Measurements from ENCODE around the gene MAP3K4. TPM values are rescaled to one million over a fixed set of nuclear protein-coding genes. Genes with fewer than 3 reads are reported as not detected.
"Not testable (repeated sequence)": the region's sequence is repeated elsewhere in the genome, so short reads cannot be mapped to it uniquely, and the experiment has no call there.

MAP3K4 gene
- total RNA-seq, 2 experiments from 2014 or later, result 38.5 to 55.0 TPM

DNA sequence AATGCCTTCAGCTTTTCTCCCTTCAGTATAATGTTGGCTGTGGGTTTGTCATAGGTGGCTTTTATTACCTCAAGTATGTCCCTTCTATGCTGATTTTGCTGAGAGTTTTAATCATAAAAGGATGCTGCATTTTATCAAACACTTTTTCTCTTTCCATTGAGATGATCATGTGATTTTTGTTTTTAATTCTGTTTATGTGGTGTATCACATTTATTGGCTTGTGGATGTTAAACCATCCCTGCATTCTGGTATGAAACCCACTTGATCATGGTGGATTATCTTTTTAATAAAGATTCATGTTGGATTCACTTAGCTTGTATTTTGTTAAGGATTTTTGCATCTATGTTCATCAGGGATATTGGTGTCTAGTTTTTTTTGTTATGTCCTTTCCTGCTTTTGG, 131.8 kb downstream of the MAP3K4 start:
- H3K27me3 Mint-ChIP-seq; CTCF ChIA-PET; H3K27ac Mint-ChIP-seq; DNase-seq; H3K4me3 Mint-ChIP-seq; ATAC-seq; H3K4me1 Mint-ChIP-seq; H3K9me3 Mint-ChIP-seq (ENCODE audit: low read depth): not testable (repeated sequence)
- H3K36me3 Mint-ChIP-seq, result peaks cover 79% of the 10 kb centered on the region

- peaks cover 61% of the 10 kb centered on the region for H3K36me3 Mint-ChIP-seq
- CTCF ChIA-PET, result no interaction called here
- ATAC-seq (no peak), DNase-seq (no peak)
- peaks cover 9% of the 10 kb centered on the region for H3K9me3 Mint-ChIP-seq (ENCODE audit: low read depth)
- no peaks in the 10 kb centered on the region for H3K27me3 Mint-ChIP-seq
- no peak overlapping the region for H3K4me3 Mint-ChIP-seq
- no peak overlapping the region for H3K27ac Mint-ChIP-seq
- H3K4me1 Mint-ChIP-seq, result peaks cover 16% of the 10 kb centered on the region
Observed at GRCh38 chr6:161125591-161125990, 134.0 kb downstream of the MAP3K4 start.

DNA sequence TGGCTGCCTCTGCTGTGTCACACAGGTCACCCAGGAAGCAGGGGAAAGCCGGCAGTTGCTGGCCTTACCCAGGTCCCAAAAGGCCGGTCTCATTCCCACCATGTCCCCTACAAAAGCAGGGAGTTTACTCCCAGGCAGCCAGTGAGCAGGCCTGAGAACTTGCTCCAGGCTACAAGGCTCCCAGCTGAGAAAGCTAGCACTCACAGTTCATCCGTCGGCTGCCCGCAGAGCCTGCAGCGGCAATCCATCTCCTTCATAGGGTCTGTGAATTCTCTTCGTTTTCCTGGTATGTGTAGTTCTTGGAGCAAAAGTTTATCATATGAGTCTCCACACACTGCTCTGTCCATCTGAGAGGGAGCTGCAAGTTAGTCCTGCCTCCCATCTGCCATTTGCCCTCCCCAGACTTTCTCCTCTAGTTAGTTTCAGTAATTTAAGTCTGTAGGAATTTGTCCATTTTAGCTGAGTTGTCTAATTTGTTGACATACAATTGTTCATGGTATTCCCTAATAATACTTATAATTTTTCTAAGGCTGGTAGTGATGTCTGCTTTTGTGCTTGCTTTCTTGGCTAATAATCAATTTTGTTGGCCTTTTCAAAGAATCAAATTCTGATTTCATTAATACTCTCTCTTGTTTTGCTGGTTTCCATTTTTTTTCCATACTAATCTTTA, 135.6 kb downstream of the MAP3K4 start:
- no peaks in the 10 kb centered on the region for H3K27me3 Mint-ChIP-seq
- CTCF ChIA-PET, result no interaction called here
- H3K4me3 Mint-ChIP-seq, result no peak overlapping the region
- DNase-seq (no peak), ATAC-seq (no peak)
- H3K27ac Mint-ChIP-seq, result no peak overlapping the region
- H3K36me3 Mint-ChIP-seq, result peaks cover 49% of the 10 kb centered on the region
- peaks cover 16% of the 10 kb centered on the region for H3K4me1 Mint-ChIP-seq
- peaks cover 9% of the 10 kb centered on the region for H3K9me3 Mint-ChIP-seq (ENCODE audit: low read depth)

DNA sequence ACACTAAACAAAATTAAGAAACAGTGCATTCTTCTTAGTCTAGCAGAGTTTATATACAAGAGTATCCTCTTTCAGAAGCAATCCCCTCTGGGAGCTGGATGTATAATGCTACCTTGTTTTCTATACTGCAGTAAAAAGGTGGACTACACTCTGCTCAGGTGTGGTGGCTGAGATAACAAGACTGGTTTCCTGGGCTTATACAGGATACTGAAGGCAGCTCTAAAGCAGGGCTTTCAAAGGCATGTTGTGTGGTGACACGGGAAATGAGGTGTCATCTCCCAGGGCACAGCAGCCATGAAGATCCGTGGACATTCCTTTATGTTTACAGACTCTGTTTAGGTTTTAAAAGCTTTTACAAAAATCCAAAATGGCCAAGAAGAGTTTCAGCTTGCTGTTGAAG, 136.7 kb downstream of the MAP3K4 start:
- H3K27ac Mint-ChIP-seq, result no peak overlapping the region
- H3K27me3 Mint-ChIP-seq, result no peaks in the 10 kb centered on the region
- peaks cover 9% of the 10 kb centered on the region for H3K9me3 Mint-ChIP-seq (ENCODE audit: low read depth)
- ATAC-seq, result no peak
- H3K4me3 Mint-ChIP-seq, result no peak overlapping the region
- no peak for DNase-seq
- H3K4me1 Mint-ChIP-seq, result peaks cover 16% of the 10 kb centered on the region
- CTCF ChIA-PET, result no interaction called here
- peaks cover 39% of the 10 kb centered on the region for H3K36me3 Mint-ChIP-seq

DNA sequence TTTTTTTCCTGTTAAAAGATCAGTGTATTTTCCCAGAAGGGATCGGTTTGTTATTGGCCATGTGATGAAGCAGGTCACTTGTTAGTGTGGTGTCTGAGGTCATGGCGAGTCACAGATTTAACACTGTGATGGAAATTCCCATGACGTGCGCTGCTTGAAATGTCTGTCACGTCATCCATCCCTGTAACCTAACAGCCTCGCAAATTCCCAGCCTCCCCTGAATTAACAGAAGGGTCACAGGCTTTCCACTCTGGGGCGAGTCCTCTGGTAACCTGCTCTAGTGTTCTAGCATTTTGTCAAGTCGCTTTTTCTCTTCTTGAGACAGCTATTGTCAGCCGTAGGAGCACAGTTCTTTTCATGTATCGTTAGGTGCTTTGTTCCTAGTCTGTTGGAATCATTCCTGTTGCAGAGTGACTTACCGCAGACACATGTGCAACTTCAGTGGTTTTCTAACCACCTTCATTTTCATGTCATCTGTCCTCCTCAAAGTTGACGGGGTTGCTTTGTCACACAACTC, 137.2 kb downstream of the MAP3K4 start:
- peak; percentile 42 for DNase-seq

GRCh38 chr6:161130541-161130940, 139.0 kb downstream of the MAP3K4 start:
- Mint-ChIP-seq H3K9me3 (ENCODE audit: low read depth) (peaks cover 1% of the 10 kb centered on the region), H3K4me1 (peaks cover 16% of the 10 kb centered on the region), H3K4me3 (no peak overlapping the region), H3K27ac (no peak overlapping the region), H3K36me3 (peaks cover 17% of the 10 kb centered on the region), H3K27me3 (no peaks in the 10 kb centered on the region)
- CTCF ChIA-PET, result no interaction called here
- ATAC-seq (no peak), DNase-seq (no peak)

More for the DNA sequence above, 137.2 kb downstream of the MAP3K4 start:
- Mint-ChIP-seq H3K4me1 (peaks cover 16% of the 10 kb centered on the region), H3K9me3 (ENCODE audit: low read depth) (peaks cover 7% of the 10 kb centered on the region), H3K27me3 (no peaks in the 10 kb centered on the region), H3K36me3 (peaks cover 33% of the 10 kb centered on the region), H3K27ac (no peak overlapping the region), H3K4me3 (no peak overlapping the region)
- ATAC-seq, result peak; percentile 27
- CTCF ChIA-PET, result no interaction called here

DNA sequence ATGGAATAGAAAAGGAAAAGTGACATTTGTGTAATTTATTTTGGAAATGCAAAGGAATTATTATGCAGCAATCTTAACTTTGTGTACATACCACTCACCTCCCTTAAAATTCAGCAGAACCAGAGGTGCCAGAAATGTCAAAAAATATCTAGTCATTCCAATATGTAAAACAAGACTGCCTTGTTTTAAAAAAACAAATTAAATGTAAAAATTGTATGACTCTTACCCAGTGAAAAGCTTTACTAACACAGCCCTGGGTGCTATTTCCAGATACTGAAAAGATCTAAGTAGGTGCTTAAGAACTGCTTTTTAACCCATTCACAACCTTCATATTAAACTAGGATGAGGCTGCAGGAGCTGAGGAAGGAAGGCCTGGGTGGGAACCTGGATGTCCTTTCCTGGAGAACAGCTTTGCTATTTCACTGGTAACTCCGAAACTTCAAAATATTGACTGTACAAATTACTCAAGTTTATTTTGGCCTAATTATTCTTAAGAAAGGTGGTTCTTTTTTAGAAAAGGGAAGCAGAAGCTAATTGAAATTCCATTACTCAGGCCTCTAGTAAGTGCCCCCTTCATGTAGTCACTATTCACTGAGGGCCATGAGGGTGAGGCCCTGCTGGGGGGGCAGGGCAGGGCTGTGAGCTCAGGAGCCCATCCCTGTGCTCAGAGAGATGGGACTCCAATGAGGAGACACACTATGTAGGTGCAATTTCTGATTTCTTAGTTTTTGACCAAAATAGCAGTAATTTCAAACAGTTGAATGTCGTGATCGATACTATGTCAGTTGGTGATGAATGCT, 139.6 kb downstream of the MAP3K4 start:
- CTCF ChIA-PET, result no interaction called here
- DNase-seq (no peak), ATAC-seq (no peak)
- no peak overlapping the region for H3K27ac Mint-ChIP-seq
- H3K4me1 Mint-ChIP-seq, result peaks cover 16% of the 10 kb centered on the region
- H3K4me3 Mint-ChIP-seq, result no peak overlapping the region
- H3K36me3 Mint-ChIP-seq, result peaks cover 11% of the 10 kb centered on the region
- H3K27me3 Mint-ChIP-seq, result no peaks in the 10 kb centered on the region
- no peaks in the 10 kb centered on the region for H3K9me3 Mint-ChIP-seq (ENCODE audit: low read depth)

DNA sequence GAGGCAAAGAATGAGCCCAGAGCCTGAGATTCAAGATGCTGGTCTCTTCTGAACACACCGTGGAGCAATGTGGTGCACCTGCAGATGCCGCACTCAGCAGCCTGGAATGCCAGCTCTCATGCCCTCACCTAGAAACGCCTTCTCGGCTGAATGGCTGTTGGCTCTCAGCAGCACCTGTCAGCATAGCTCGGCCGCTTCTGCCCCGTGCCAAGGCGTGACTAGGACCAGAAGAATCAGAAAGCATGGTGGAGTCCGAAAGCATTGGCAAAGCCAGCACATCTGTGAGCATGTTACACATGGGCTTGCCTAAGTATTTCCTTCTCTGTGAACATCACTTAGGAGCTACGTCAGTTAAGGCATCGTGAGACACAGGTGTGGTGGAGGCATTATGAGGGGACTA, 140.8 kb downstream of the MAP3K4 start:
- Mint-ChIP-seq H3K27me3 (no peaks in the 10 kb centered on the region), H3K9me3 (ENCODE audit: low read depth) (no peaks in the 10 kb centered on the region), H3K27ac (no peak overlapping the region), H3K4me1 (peaks cover 16% of the 10 kb centered on the region), H3K4me3 (no peak overlapping the region), H3K36me3 (peaks cover 3% of the 10 kb centered on the region)
- CTCF ChIA-PET, result interaction anchor here (1.0 kb wide), 1 partner anchor 241 kb away, joined by 3 read pairs; no protein-coding TSS in a partner anchor
- DNase-seq (no peak), ATAC-seq (no peak)

- Mint-ChIP-seq H3K4me1 (peaks cover 4% of the 10 kb centered on the region), H3K9me3 (ENCODE audit: low read depth) (no peaks in the 10 kb centered on the region), H3K4me3 (no peak overlapping the region)
Observed at GRCh38 chr6:161133963-161134362, 142.4 kb downstream of the MAP3K4 start.

GRCh38 chr6:161134550-161135298, 143.2 kb downstream of the MAP3K4 start:
- ATAC-seq, result no peak
- Mint-ChIP-seq H3K27ac (no peak overlapping the region), H3K4me1 (no peaks in the 10 kb centered on the region), H3K4me3 (no peak overlapping the region), H3K9me3 (ENCODE audit: low read depth) (no peaks in the 10 kb centered on the region), H3K27me3 (no peaks in the 10 kb centered on the region), H3K36me3 (no peaks in the 10 kb centered on the region)
- no peak for DNase-seq
- CTCF ChIA-PET, result interaction anchor here (1.7 kb wide), 1 partner anchor 10 kb away, joined by 4 read pairs; no protein-coding TSS in a partner anchor

More at GRCh38 chr6:161133963-161134362, 142.4 kb downstream of the MAP3K4 start:
- Mint-ChIP-seq H3K27ac (no peak overlapping the region), H3K36me3 (no peaks in the 10 kb centered on the region), H3K27me3 (no peaks in the 10 kb centered on the region)
- no peak for DNase-seq
- CTCF ChIA-PET, result interaction anchor here (1.7 kb wide), 1 partner anchor 9 kb away, joined by 4 read pairs; no protein-coding TSS in a partner anchor
- no peak for ATAC-seq

GRCh38 chr6:161135695-161136591, 144.4 kb downstream of the MAP3K4 start:
- Mint-ChIP-seq H3K36me3 (no peaks in the 10 kb centered on the region), H3K4me1 (no peaks in the 10 kb centered on the region), H3K4me3 (no peak overlapping the region), H3K27ac (no peak overlapping the region), H3K27me3 (no peaks in the 10 kb centered on the region), H3K9me3 (ENCODE audit: low read depth) (no peaks in the 10 kb centered on the region)
- CTCF ChIA-PET, result no interaction called here
- DNase-seq (no peak), ATAC-seq (no peak)

DNA sequence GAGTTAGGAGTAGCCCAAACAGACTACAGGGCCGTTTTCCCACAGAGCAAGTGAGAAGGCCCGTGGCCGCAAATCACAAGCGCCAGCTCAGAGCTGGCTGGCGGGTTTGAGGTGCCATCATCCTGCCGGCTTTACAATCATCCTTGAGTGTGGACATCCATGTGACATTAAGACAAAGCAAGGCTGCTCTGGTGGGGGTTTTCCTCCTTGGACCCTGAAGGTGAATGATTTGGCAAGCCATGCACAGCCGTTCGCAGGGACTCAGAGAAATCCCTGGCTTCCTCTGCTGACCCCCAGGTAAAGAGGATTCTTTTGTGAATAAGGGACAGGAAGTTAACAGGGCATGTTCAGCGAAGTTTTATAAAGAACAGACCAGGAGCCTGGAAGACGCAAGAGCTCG, 145.1 kb downstream of the MAP3K4 start:
- no peaks in the 10 kb centered on the region for H3K27me3 Mint-ChIP-seq
- ATAC-seq, result no peak
- no peak overlapping the region for H3K4me3 Mint-ChIP-seq
- no peaks in the 10 kb centered on the region for H3K4me1 Mint-ChIP-seq
- no peak overlapping the region for H3K27ac Mint-ChIP-seq
- CTCF ChIA-PET, result no interaction called here
- H3K36me3 Mint-ChIP-seq, result no peaks in the 10 kb centered on the region
- H3K9me3 Mint-ChIP-seq (ENCODE audit: low read depth), result no peaks in the 10 kb centered on the region
- no peak for DNase-seq

DNA sequence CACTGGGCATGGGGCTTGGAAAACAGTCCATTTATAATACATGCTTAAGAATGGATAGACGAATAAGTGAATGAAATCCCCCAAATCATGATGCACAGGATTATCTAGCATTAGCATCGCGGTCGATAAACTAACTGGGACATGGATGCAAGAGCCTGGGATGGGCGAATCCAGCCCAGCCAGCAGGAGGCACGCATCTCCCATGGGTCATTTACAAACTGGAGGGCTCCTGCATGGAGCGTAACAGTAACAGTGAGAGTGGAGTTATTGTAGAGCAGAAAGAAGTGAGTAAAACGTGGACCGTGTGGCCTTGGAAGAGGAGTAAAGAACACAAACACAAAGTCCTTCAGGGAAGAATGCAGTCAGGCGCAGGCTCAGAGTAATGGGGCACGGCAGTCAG, 145.8 kb downstream of the MAP3K4 start:
- Mint-ChIP-seq H3K36me3 (no peaks in the 10 kb centered on the region), H3K27me3 (no peaks in the 10 kb centered on the region), H3K9me3 (ENCODE audit: low read depth) (no peaks in the 10 kb centered on the region), H3K27ac (no peak overlapping the region), H3K4me1 (no peaks in the 10 kb centered on the region), H3K4me3 (no peak overlapping the region)
- DNase-seq, result no peak
- CTCF ChIA-PET, result no interaction called here
- no peak for ATAC-seq
